ENCODE measurements around the gene SCLY. TPM values are rescaled to one million over a fixed set of nuclear protein-coding genes. Genes with fewer than 3 reads are reported as not detected.

Gene SCLY
- total and polyA plus RNA-seq, 2 of the 8 experiments (the other 6 are each of a cell fraction or from before 2014, with no cell fraction given): 79.0 to 79.5 TPM

- H3K79me1 ChIP-seq (ENCODE audit: low read depth, low read length): no peaks in the 10 kb centered on the region
- no peaks in the 10 kb centered on the region for H3K4me1 ChIP-seq (replicated peaks in 1 of 4; ENCODE audit: control insufficient read depth in 3 of 4, insufficient read depth in 4 of 4, low read length in 3 of 4)
- no peak overlapping the region for H2BK5ac ChIP-seq (ENCODE audit: low read depth, low read length)
- H3K23ac ChIP-seq (ENCODE audit: insufficient read length): no peak overlapping the region
- peaks cover 6 to 8% of the 10 kb centered on the region in 2 experiments for H4K20me1 ChIP-seq (replicated peaks in 1 of 2; ENCODE audit: control insufficient read depth in 1 of 2, insufficient read depth in 2 of 2, low read length in 2 of 2)
- no peak overlapping the region for H3K56ac ChIP-seq (replicated peaks; ENCODE audit: insufficient read length, low read depth, low read length)
- no peak overlapping the region for H3K4me3 ChIP-seq (ENCODE audit: extremely low read depth in 1 of 4, insufficient read depth in 2 of 4, low read depth in 3 of 4, low read length in 4 of 4)
- H3K79me2 ChIP-seq (ENCODE audit: control insufficient read depth in 1 of 2, insufficient read depth in 2 of 2, low read length in 2 of 2): peaks cover 0 to 11% of the 10 kb centered on the region in 2 experiments; a peak in 2 of 4 replicates
- peaks cover 19 to 63% (median 44%) of the 10 kb centered on the region in 4 experiments for H3K36me3 ChIP-seq (ENCODE audit: control insufficient read depth in 2 of 4, insufficient read depth in 4 of 4, low read length in 3 of 4)
- H3K27me3 ChIP-seq (replicated peaks in 1 of 4; ENCODE audit: control insufficient read depth in 3 of 4, extremely low read depth in 1 of 4, insufficient read depth in 3 of 4, low read length in 3 of 4): no peaks in the 10 kb centered on the region
- no peak overlapping the region for H2BK120ac ChIP-seq (replicated peaks; ENCODE audit: low read depth, low read length)
- H3K23me2 ChIP-seq (ENCODE audit: low read depth, low read length): no peaks in the 10 kb centered on the region
- H2BK12ac ChIP-seq (ENCODE audit: low read depth, low read length): no peak overlapping the region
- no peak overlapping the region for H4K91ac ChIP-seq (replicated peaks; ENCODE audit: insufficient read length, low read length)
- POLR2A ChIA-PET (ENCODE audit: partially characterized antibody): no interaction called here
- TF ChIP-seq SIN3A (conservative IDR thresholded peaks at IDR 0.05 in 1 of 2, IDR thresholded peaks at IDR 0.05 in 1 of 2; ENCODE audit: low read depth in 1 of 2, low read length in 2 of 2) (no peak), POLR2AphosphoS5 (IDR thresholded peaks at IDR 0.05; ENCODE audit: low read depth, low read length) (no peak), SP1 (IDR thresholded peaks at IDR 0.05; ENCODE audit: low read depth, low read length) (no peak), SAP30 (IDR thresholded peaks at IDR 0.05; ENCODE audit: insufficient read depth, insufficient replicate concordance, low read length) (no peak), PHF8 (conservative IDR thresholded peaks at IDR 0.05; ENCODE audit: low read depth, low read length) (no peak), EP300 (IDR thresholded peaks at IDR 0.05; ENCODE audit: borderline replicate concordance in 1 of 2, low read depth in 2 of 2, low read length in 2 of 2) (no peak), SIX5 (IDR thresholded peaks at IDR 0.05; ENCODE audit: low read depth, low read length) (no peak), TEAD4 (IDR thresholded peaks at IDR 0.05; ENCODE audit: low read depth, low read length) (no peak), JUND (IDR thresholded peaks at IDR 0.05; ENCODE audit: low read length) (no peak), RXRA (IDR thresholded peaks at IDR 0.05; ENCODE audit: insufficient read depth, low read depth, low read length) (no peak), CREB1 (IDR thresholded peaks at IDR 0.05) (no peak), KDM1A (IDR thresholded peaks at IDR 0.05; ENCODE audit: borderline replicate concordance, low read length) (no peak)
- no peaks in the 10 kb centered on the region for H3K9me3 ChIP-seq (ENCODE audit: insufficient read depth in 2 of 2, low read depth in 1 of 2, low read length in 1 of 2)
- no peak overlapping the region for H4K5ac ChIP-seq (ENCODE audit: insufficient read length, low read depth, low read length)
- 100% methylated on average over 5 of the region's 5 CpGs; no CpG with 5 or more reads in 1 of the 2 experiments for WGBS, 2 experiments (ENCODE audit: extremely low coverage in 1 of 2, insufficient coverage in 1 of 2, insufficient read length in 1 of 2, insufficient replicate concordance in 2 of 2, low coverage in 1 of 2, low lambda C conversion rate in 2 of 2, missing lambda C conversion rate in 1 of 2)
- no peak overlapping the region for H2AFZ ChIP-seq (ENCODE audit: low read length)
- H4K8ac ChIP-seq (ENCODE audit: extremely low read depth, insufficient read depth, low read length): no peak overlapping the region
- no peak overlapping the region for H3K9ac ChIP-seq (replicated peaks in 1 of 4; ENCODE audit: extremely low read depth in 1 of 4, low read depth in 3 of 4, low read length in 3 of 4)
- no peak for DNase-seq (ENCODE audit: low read depth in 1 of 2, low spot score in 2 of 2)
- no peak overlapping the region for H2BK20ac ChIP-seq (ENCODE audit: low read length)
- no peak overlapping the region for H3K18ac ChIP-seq (ENCODE audit: extremely low read depth, low read length)
- H3K14ac ChIP-seq (ENCODE audit: insufficient read length): no peak overlapping the region
- H3K4ac ChIP-seq (replicated peaks; ENCODE audit: insufficient read length, low read depth, low read length): no peak overlapping the region
- no peak overlapping the region for H2BK15ac ChIP-seq (ENCODE audit: low read length)
- H3K4me2 ChIP-seq (ENCODE audit: insufficient read depth in 1 of 2, low read depth in 2 of 2, low read length in 2 of 2): no peak overlapping the region
- no peak for FAIRE-seq
- H3K27ac ChIP-seq (ENCODE audit: low read depth, low read length): no peak overlapping the region
- CTCF ChIA-PET (ENCODE audit: partially characterized antibody): no interaction called here
- no peak overlapping the region for H2AK5ac ChIP-seq (ENCODE audit: low read depth, low read length)
These were observed 23.1 kb downstream of the SCLY start for GRCh38 chr2:238083919-238084318.
